Measurements from ENCODE around the gene MAPK12.

MAPK12 gene

DNA sequence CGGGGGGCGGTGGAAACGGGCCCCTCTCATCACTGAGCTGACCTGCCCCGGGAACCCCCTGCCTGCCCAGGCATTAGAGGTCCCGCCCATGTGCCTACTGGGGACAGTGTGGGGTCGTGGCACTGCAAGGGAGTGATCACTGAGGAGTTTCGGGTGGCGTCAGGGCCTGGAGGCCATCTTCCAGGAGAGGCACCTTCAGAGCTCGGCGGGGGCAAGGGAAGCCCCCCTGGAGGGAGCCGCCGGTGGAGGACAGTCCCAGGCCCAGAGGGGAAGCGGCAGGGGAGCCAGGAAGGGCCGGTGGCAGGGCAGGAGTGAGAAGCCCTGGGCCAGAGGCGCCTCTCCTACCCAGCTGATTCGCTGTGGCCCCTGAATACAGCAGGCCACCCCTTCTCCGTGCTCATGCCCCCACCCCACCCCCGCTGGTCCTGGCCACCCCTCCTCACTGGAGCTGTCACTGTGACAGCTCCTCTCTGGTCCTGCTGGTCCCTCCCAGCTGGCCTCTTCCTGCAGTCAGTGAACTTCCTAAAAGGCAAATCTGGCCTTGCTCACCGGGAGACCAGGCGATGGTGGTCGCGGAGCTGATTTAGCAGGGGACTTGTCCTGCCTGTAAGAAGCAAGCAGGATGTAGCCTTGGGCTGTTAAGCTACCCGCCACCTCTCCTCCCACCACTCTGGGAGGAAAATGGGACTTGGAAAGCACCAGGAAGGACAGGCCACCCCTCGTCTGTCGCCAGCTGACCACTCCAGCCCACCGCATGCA lies 10.7 kb upstream of the MAPK12 start:
- no peak for DNase-seq (ENCODE audit: low read depth)

DNA sequence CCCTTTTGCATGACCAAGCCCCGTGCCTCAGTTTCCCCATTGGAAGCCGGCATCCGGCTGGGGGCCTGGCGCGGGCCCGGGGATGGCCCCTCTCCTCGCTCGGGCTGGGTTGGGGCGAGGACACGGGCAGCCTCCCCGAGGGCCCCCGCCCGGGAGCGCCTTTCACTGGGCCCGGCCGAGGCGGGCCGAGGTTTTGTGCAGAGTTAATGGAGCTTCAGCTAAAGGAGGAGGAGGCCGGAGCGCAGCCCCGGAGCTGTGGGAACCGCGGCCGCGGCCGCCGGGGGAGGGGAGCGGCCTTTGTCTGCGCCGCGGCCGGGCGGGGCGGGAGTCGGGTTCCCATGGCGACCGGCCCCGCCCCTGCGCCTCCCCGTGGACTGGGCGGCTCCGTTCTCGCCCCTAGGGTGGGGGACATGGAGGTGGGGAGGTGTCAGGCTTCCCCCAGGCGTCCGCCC lies 10.1 kb upstream of the MAPK12 start:
- no peak for DNase-seq (ENCODE audit: low read depth)
- H3K4me3 ChIP-seq (ENCODE audit: low read depth, low read length), result peak overlapping the region; percentile 52
- TF ChIP-seq, protein P1, sequence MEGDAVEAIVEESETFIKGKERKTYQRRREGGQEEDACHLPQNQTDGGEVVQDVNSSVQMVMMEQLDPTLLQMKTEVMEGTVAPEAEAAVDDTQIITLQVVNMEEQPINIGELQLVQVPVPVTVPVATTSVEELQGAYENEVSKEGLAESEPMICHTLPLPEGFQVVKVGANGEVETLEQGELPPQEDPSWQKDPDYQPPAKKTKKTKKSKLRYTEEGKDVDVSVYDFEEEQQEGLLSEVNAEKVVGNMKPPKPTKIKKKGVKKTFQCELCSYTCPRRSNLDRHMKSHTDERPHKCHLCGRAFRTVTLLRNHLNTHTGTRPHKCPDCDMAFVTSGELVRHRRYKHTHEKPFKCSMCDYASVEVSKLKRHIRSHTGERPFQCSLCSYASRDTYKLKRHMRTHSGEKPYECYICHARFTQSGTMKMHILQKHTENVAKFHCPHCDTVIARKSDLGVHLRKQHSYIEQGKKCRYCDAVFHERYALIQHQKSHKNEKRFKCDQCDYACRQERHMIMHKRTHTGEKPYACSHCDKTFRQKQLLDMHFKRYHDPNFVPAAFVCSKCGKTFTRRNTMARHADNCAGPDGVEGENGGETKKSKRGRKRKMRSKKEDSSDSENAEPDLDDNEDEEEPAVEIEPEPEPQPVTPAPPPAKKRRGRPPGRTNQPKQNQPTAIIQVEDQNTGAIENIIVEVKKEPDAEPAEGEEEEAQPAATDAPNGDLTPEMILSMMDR (IDR thresholded peaks at IDR 0.05; ENCODE audit: low read depth, low read length, missing control alignments), result no peak
- in situ Hi-C loops (cut with HindIII; ENCODE audit: low sequenced_read_pairs), result no loop called here

More for the DNA sequence above, 10.7 kb upstream of the MAPK12 start:
- in situ Hi-C loops (cut with HindIII; ENCODE audit: low sequenced_read_pairs), result no loop called here
- TF ChIP-seq, protein P1 (IDR thresholded peaks at IDR 0.05; ENCODE audit: low read depth, low read length, missing control alignments), result no peak
- no peak overlapping the region for H3K4me3 ChIP-seq (ENCODE audit: low read depth, low read length)

DNA sequence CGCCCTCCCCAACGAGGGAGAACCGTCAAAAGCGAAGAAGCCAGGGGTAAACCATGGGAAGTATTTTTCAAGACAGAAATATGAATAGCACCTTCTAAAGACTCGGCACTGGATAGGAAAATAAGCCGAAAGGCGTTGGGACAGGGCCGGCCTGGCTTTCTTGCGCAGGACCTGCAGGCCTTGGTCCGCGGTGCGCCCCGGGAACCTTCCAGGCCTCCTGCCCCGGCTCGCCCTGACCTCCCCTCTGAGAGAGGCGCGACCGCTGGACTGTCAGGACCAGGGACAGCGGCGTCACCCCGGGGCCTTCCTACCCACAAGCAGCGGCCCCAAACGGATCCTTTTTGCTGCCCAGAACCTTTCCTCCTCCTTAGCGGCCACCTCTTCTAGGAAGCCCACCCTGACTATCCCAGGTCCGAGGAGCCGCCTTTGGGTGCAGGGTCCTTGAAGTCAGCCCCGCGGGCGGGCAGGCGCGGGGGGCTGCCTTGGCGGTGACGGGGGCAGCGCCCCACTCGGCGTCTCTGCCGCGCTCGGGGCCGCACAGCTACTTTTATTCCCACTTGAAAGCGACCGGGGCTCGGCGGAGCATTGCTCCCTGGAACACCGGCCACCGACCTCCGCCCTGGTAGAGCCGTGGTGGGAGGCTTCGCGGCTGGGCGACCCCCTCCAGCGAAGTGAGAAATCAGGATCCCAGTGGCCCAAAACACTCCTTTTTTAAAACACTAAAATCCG lies 9.3 kb upstream of the MAPK12 start:
- TF ChIP-seq, protein P1 (IDR thresholded peaks at IDR 0.05; ENCODE audit: low read depth, low read length, missing control alignments), result no peak
- in situ Hi-C loops (cut with HindIII; ENCODE audit: low sequenced_read_pairs), result no loop called here
- peak overlapping the region; percentile 52 for H3K4me3 ChIP-seq (ENCODE audit: low read depth, low read length)
- no peak for DNase-seq (ENCODE audit: low read depth)

DNA sequence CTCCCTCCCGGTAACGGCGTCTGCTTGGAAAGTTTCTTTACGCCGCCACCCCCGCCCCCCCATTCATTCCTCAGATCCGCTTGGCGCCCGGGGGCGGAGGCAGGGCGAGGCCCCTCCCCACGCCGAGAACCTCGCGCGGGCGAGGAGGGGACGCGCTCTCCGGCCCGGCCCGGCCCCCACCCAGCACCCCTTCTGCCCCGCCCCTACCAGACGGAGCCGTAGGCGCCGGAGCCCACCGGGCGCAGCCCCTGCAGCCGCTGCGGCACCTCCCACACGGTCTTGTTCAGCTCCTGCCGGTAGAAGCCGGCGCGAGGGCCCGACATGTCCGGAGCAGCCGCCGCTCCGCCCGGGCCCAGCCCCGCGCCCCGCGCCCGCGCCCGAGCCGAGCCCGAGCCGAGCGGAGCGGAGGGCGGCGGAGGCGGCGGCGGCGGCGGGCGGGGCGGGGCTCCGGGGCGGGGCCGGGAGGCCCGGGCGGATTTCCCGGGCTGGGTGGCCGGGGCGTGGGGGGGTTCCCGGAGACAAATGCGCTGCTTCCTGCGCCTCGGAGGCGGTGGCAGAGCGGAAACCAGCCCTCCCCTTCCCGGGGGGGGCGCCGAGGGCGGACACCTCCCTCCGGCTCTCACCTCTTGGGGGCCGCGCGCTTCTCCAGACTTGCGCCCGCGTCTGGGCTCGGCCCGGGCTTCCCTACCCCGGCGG lies 8.6 kb upstream of the MAPK12 start, which contains the start of gene MAPK11:
Gene MAPK11 (minus strand): TSS at position 411 of the 696 bp plus-strand sequence. CDS start 88 bp downstream, at position 323.
- no peak for DNase-seq (ENCODE audit: low read depth)
- H3K4me3 ChIP-seq (ENCODE audit: low read depth, low read length), result peak within 1 kb of the TSS; percentile 52
- TF ChIP-seq, protein P1 (IDR thresholded peaks at IDR 0.05; ENCODE audit: low read depth, low read length, missing control alignments), result no peak
- in situ Hi-C loops (cut with HindIII; ENCODE audit: low sequenced_read_pairs), result no loop called here

DNA sequence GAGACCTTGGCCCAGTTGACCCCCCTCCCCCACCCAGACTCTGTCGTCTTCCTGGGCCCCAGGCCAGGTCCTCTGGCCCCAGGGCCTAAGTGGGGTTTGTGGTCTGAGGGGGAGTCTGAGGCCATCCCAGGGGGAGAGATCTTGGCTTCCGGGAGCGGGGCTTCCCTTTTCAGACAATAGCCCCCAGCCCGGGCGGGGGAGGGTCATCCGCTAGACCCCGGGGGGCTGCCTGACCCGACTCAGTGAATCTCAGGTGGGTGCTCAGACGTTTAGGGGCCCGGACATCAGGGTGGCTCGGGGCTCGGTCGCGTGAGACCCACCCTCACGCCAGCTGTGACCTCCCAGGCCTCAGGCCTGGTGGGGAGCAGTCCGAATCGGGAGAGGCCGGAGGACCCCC lies 8.1 kb upstream of the MAPK12 start:
- H3K4me3 ChIP-seq (ENCODE audit: low read depth, low read length), result peak overlapping the region; percentile 52
- TF ChIP-seq, protein P1 (IDR thresholded peaks at IDR 0.05; ENCODE audit: low read depth, low read length, missing control alignments), result no peak
- in situ Hi-C loops (cut with HindIII; ENCODE audit: low sequenced_read_pairs), result no loop called here
- no peak for DNase-seq (ENCODE audit: low read depth)

DNA sequence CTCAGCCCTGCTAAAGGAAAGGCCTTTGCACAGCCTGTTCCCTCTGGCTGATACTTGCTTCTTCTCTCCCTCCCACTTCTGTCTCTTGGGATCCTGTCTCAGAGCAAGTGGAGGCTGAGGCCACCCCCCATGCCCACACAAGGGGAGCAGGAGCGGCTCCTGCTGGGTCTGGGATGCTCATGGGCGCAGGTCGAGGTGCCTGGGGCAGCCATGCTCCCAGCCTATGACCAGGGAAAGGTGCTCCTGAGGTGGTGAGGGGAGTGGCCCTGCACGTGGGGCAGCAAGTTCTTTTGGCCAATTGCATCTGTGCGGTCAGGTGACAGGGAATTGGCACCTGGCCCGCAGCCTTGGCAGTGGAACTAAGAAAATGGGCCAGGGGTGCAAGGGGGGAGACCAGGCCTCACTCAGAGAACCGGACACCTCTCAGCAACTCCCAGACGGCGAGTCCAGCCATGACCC lies 7.2 kb upstream of the MAPK12 start:
- in situ Hi-C loops (cut with HindIII; ENCODE audit: low sequenced_read_pairs), result no loop called here
- no peak for DNase-seq (ENCODE audit: low read depth)
- no peak overlapping the region for H3K4me3 ChIP-seq (ENCODE audit: low read depth, low read length)
- TF ChIP-seq, protein P1 (IDR thresholded peaks at IDR 0.05; ENCODE audit: low read depth, low read length, missing control alignments), result no peak
